Adrenal gland (tissue), 5 donors: ENCODE measurements around the gene FAT2.

Experiments used
- POLR2A ChIP-seq, 2 donors: fragments of 450-650 bp; IDR thresholded peaks; one replicate each; pipeline ENCODE4 v1.6.1; 2017; ENCODE audit warnings: antibody characterized with exemption in 2 of 2, mild to moderate bottlenecking in 2 of 2, moderate library complexity in 1 of 2
- TF ChIP-seq, protein P1 (sequence below), 6 experiments: fragments of 450-650 bp in 4 of 6; fragments of 200-600 bp in 2 of 6; sonication (generic) in 1 of 6; IDR thresholded peaks; 1 replicate in 5 of 6; 2 replicates in 1 of 6; pipeline versions ENCODE4 v1.5.1 to v1.8.0; 2016 to 2021; ENCODE audit warnings: antibody characterized with exemption in 6 of 6, mild to moderate bottlenecking in 2 of 6, moderate library complexity in 1 of 6
- donor health status: DM: no; HTN: no; CAD: no.

DNA sequence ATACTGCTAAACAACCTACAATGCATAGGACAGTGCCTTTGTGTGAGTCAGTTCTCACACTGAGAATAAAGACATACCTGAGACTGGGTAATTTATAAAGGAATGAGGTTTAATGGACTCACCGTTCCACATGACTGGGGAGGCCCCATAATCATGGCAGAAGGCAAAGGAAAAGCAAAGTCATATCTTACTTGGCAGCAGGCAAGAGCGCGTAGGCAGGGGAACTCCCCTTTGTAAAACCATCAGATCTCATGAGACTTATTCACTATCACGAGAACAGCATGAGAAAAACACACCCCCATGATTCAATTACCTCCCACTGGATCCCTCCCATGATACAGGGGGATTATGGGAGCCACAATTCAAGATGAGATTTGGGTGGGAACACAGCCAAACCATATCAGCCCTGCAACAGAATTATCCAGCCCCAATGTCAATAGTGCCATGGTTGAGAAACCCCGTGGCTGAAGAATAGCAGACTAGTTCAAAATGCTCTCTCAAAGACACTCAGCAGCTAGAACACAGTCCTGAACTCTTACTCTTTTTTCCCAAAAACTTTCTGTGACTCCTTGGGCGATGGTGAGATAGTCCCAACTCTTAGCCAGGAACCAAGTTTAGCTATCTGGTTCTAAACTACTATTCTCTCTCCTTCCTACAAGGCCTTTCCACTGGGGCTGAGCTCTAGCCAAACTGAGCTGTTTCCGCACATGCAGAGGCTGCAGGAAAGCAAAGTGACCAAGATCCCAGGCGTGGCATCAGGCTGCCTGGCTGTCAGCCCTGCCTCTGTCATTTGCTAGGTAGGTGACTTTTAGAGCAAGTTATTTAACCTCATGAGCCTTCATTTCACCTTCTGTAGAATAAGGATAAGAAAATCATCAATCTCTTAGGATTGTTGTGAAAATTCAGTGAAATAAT is 21.7 kb downstream of the FAT2 start:
- TF ChIP-seq, protein P1, sequence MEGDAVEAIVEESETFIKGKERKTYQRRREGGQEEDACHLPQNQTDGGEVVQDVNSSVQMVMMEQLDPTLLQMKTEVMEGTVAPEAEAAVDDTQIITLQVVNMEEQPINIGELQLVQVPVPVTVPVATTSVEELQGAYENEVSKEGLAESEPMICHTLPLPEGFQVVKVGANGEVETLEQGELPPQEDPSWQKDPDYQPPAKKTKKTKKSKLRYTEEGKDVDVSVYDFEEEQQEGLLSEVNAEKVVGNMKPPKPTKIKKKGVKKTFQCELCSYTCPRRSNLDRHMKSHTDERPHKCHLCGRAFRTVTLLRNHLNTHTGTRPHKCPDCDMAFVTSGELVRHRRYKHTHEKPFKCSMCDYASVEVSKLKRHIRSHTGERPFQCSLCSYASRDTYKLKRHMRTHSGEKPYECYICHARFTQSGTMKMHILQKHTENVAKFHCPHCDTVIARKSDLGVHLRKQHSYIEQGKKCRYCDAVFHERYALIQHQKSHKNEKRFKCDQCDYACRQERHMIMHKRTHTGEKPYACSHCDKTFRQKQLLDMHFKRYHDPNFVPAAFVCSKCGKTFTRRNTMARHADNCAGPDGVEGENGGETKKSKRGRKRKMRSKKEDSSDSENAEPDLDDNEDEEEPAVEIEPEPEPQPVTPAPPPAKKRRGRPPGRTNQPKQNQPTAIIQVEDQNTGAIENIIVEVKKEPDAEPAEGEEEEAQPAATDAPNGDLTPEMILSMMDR (IDR thresholded peaks at IDR 0.05) = no peak
- no peak for TF ChIP-seq POLR2A (IDR thresholded peaks at IDR 0.05)
